Stimulated activated CD8-positive, alpha-beta memory T cell treated with anti-CD3 and anti-CD28 coated beads, Interleukin-2, amount 100 ng/mL, for 1 hour (primary cell): ENCODE data around the gene ADD1.

ENCODE experiments used
- DNase-seq, 2 donors: peaks; one replicate each; pipeline ENCODE4 v3.0.0-alpha.2; 2020; ENCODE audit warnings: low read depth in 2 of 2

ADD1 gene

GRCh38 chr4:2963966-2964471 lies 120.4 kb downstream of the ADD1 start:
- DNase-seq, result peak in 1 of 2 donors; percentile 34

DNA sequence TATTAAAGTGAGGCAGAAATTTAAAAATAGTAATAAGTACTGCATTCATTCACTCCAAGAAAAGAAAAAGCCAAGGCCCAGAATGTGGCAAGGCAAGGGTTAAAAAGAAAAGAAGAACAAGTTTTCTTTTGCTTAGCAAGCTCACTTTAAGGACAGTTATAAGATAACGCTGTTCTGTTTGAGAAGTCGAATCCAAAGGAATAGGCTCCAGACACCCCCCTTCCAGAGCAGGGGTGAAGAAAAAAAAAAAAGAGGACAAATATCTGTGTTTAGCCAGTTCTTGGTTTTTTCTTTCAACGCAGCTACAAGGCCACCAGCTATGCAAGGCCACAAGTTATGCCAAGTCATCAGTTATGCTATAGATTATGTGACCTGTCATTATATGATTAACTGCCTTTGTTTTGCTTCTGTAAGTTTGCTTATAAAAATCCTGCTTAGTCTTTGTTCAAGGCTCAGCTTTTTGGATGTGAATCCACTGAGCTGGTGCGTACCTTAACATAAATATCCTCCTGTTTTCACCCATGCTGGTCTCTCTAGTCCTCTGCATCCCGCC lies 121.1 kb downstream of the ADD1 start:
- DNase-seq, result no peak

DNA sequence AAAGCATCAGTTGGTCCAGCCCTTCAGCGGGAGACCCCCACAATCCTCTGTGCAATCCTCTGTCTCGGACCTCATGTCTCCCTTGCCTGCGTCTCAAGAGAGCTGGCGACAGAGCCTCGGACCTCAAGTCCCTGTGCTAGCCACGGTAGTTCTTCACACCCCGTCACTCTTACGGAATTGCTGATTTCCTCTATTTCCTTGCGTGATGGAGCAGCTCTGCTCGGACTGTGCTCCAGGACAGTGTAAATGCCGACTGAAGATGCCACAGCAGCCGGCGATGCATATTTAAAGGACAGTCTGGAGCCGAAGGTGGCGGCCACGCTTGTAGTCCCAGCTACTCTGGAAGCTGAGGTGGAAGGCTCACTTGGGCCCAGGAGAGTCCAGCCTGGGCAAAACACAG lies 121.6 kb downstream of the ADD1 start:
- no peak for DNase-seq

DNA sequence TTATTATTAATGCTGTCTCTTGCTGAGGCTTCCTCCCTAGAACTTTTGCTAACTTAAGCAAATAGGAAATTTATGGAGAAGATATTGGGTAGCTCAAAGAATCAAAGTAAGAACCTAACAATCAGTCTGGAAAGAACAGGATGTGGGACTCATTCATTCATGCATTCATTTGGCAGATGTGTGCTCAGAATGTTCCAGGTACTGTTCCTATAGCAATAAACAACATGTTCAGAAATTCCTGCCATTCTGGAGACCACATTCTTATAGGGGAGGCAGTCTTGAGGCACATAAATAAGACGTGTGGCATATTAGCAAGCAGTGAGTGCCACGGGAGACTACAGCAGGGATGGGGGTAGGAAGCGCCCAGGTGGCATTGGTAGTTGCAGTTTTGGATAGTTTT lies 124.7 kb downstream of the ADD1 start:
- DNase-seq, result no peak

DNA sequence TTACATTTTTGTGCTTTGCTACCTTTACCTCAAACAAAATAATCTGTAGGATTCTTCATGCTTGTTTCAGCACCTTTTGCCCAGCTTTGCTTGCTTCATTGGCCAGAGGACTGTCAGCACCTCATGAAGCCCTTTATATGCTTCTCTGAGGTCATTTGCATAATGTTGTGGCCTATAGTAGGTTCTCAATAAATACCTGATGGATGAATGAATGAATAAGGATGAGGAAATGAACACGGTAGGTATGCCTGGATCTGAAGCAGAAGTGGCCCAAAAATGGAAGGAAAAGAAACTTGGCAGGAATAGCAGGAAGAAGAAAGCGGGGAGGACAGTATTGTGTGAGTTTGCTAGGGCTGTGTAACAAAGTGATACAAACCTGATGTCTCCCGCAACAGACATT lies 127.6 kb downstream of the ADD1 start:
- DNase-seq, result no peak

- no peak for DNase-seq
Measured at GRCh38 chr4:2977211-2978088, 133.8 kb downstream of the ADD1 start.
